ENCODE data around the gene TMIGD3.

TMIGD3 gene

DNA sequence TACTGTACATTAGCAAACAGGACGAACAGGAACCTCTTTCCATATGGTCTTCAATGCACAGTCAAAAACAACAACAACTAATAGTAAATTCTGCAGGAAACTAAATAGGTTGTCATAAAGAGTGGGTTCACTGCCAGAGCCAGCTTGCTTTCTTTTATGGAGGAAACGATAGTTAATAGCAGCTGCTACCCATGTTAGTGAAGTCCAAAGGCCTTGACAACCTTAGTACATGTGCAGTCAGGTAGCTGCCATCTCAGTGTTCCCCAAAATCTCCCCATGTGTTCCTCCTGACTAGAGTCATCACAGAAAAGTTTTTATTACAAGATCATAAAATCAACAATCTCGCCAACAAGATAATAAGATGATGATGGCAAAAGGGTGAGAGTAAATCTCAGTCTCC is 16.6 kb upstream of the TMIGD3 start:
- no peaks in the 10 kb centered on the region for H3K9me2 ChIP-seq (replicated peaks; ENCODE audit: insufficient read depth, low read length)
- no peaks in the 10 kb centered on the region for H3K27me3 ChIP-seq (ENCODE audit: low read length)
- no peak overlapping the region for H3K9ac ChIP-seq (ENCODE audit: low read length)
- TF ChIP-seq EZH2phosphoT487 (conservative IDR thresholded peaks at IDR 0.05; ENCODE audit: low read length): no peak
- TF ChIP-seq, protein P1, sequence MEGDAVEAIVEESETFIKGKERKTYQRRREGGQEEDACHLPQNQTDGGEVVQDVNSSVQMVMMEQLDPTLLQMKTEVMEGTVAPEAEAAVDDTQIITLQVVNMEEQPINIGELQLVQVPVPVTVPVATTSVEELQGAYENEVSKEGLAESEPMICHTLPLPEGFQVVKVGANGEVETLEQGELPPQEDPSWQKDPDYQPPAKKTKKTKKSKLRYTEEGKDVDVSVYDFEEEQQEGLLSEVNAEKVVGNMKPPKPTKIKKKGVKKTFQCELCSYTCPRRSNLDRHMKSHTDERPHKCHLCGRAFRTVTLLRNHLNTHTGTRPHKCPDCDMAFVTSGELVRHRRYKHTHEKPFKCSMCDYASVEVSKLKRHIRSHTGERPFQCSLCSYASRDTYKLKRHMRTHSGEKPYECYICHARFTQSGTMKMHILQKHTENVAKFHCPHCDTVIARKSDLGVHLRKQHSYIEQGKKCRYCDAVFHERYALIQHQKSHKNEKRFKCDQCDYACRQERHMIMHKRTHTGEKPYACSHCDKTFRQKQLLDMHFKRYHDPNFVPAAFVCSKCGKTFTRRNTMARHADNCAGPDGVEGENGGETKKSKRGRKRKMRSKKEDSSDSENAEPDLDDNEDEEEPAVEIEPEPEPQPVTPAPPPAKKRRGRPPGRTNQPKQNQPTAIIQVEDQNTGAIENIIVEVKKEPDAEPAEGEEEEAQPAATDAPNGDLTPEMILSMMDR (IDR thresholded peaks at IDR 0.05; ENCODE audit: insufficient read depth, low read length, poor library complexity, severe bottlenecking): no peak
- H2AFZ ChIP-seq (ENCODE audit: low read depth, low read length, severe bottlenecking): no peak overlapping the region
- no peaks in the 10 kb centered on the region for H3K36me3 ChIP-seq (ENCODE audit: low read length)
- H3K4me3 ChIP-seq (ENCODE audit: insufficient read depth, low read length, poor library complexity, severe bottlenecking): no peak overlapping the region
- no peak overlapping the region for H3K27ac ChIP-seq (ENCODE audit: low read depth, low read length)
- H3K4me2 ChIP-seq (ENCODE audit: low read depth, low read length, poor library complexity, severe bottlenecking): no peak overlapping the region
- H4K20me1 ChIP-seq (ENCODE audit: low read depth, low read length): no peaks in the 10 kb centered on the region
- H3K79me2 ChIP-seq (ENCODE audit: insufficient read depth, low read length): no peaks in the 10 kb centered on the region
- no peaks in the 10 kb centered on the region for H3F3A ChIP-seq (ENCODE audit: insufficient read depth)
- H3K9me3 ChIP-seq (ENCODE audit: insufficient read depth, low read length): no peaks in the 10 kb centered on the region

DNA sequence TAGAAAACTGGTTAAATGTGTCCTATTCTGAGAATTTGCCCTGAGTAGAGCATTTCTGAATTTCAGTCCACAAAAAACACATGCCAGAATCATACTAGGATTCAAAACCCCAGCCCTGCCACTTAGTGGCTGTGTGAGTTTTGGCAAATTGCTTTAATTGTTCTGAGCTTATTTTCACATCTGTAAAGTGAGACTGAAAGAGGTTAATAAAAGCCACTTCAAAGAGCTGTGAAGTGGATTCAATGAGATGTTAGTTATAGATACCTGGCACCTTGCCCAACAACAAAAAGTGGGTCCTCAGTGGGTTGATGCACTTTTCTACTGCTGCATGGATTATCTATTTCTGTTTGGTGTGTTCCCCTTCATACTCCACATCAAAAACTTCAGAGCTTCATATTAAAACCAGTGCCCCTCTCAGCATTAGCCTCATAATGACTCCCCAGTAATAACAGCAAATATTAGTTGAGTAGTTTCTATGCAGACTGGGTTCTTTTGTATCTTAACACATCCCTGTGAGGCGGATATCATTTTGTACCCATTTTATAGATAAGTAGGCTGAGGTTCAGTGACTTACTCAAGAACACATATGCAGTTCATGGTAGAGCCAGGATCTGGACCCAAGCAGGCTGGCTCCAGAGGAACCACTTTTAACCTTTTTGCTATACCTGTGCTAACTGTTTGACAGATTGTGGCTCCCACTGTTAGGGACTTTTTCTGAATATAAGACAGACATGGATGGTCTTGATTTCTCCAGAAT is 14.2 kb upstream of the TMIGD3 start:
- Histone ChIP-seq H3K9me2 (replicated peaks; ENCODE audit: insufficient read depth, low read length) (no peaks in the 10 kb centered on the region), H3F3A (ENCODE audit: insufficient read depth) (no peaks in the 10 kb centered on the region), H4K20me1 (ENCODE audit: low read depth, low read length) (no peaks in the 10 kb centered on the region), H3K9me3 (ENCODE audit: insufficient read depth, low read length) (no peaks in the 10 kb centered on the region), H3K36me3 (ENCODE audit: low read length) (no peaks in the 10 kb centered on the region), H3K27ac (ENCODE audit: low read depth, low read length) (no peak overlapping the region), H3K4me3 (ENCODE audit: insufficient read depth, low read length, poor library complexity, severe bottlenecking) (no peak overlapping the region), H3K4me2 (ENCODE audit: low read depth, low read length, poor library complexity, severe bottlenecking) (no peak overlapping the region), H3K79me2 (ENCODE audit: insufficient read depth, low read length) (no peaks in the 10 kb centered on the region), H3K9ac (ENCODE audit: low read length) (no peak overlapping the region), H2AFZ (ENCODE audit: low read depth, low read length, severe bottlenecking) (no peak overlapping the region), H3K27me3 (ENCODE audit: low read length) (no peaks in the 10 kb centered on the region)
- TF ChIP-seq, protein P1 (IDR thresholded peaks at IDR 0.05; ENCODE audit: insufficient read depth, low read length, poor library complexity, severe bottlenecking): no peak
- no peak for TF ChIP-seq EZH2phosphoT487 (conservative IDR thresholded peaks at IDR 0.05; ENCODE audit: low read length)

DNA sequence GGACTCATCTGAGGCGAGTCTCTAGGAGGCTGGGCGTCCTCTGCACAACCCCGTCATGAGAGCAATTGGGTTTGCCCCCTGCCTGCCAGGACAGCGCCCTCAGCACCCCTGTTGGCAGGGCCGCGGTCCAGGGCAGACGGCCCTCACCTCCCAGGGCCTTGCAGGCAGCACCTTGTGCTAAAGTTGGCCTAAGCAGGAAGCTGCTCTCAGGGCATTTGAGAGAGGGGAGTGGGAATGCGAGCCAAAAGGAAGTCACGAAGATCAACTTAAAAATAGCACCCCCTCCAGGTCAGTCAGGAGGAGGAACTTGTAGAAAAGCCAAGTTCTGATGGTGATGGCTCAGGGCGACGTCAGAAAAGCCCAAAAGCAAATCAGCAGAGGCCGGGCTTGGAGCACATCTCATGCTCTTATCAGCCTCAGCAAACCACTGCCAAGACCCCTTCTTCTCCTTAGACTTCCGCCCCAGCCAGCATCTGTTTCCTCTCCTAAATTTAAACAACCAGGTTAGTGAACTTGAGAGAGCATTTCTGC is 12.6 kb upstream of the TMIGD3 start:
- no peaks in the 10 kb centered on the region for H3K36me3 ChIP-seq (ENCODE audit: low read length)
- no peaks in the 10 kb centered on the region for H3K27me3 ChIP-seq (ENCODE audit: low read length)
- H3K27ac ChIP-seq (ENCODE audit: low read depth, low read length): no peak overlapping the region
- H3F3A ChIP-seq (ENCODE audit: insufficient read depth): no peaks in the 10 kb centered on the region
- no peak overlapping the region for H3K4me3 ChIP-seq (ENCODE audit: insufficient read depth, low read length, poor library complexity, severe bottlenecking)
- H3K4me2 ChIP-seq (ENCODE audit: low read depth, low read length, poor library complexity, severe bottlenecking): peak overlapping the region; percentile 18
- no peaks in the 10 kb centered on the region for H3K9me3 ChIP-seq (ENCODE audit: insufficient read depth, low read length)
- H3K9me2 ChIP-seq (replicated peaks; ENCODE audit: insufficient read depth, low read length): no peaks in the 10 kb centered on the region
- no peaks in the 10 kb centered on the region for H3K79me2 ChIP-seq (ENCODE audit: insufficient read depth, low read length)
- peak overlapping the region; percentile 1; the same call in 1 of the 2 replicates for H3K9ac ChIP-seq (ENCODE audit: low read length)
- TF ChIP-seq EZH2phosphoT487 (conservative IDR thresholded peaks at IDR 0.05; ENCODE audit: low read length): no peak
- TF ChIP-seq, protein P1 (IDR thresholded peaks at IDR 0.05; ENCODE audit: insufficient read depth, low read length, poor library complexity, severe bottlenecking): peak; percentile 39
- H4K20me1 ChIP-seq (ENCODE audit: low read depth, low read length): no peaks in the 10 kb centered on the region
- H2AFZ ChIP-seq (ENCODE audit: low read depth, low read length, severe bottlenecking): peak overlapping the region; percentile 72
